GM12874 (cell line): Measurements from ENCODE around the gene PLXNB3.

ENCODE experiments used
- CTCF ChIP-seq: IDR thresholded peaks from 2 replicates; pipeline ENCODE4 v1.5.1; 2011; ENCODE audit warnings: low read depth, mild to moderate bottlenecking, control low read depth, low read length, moderate library complexity; ENCODE audit not compliant: insufficient read depth

The PLXNB3 gene

GRCh38 chrX:153807976-153808375 lies 43.9 kb downstream of the PLXNB3 start:
- no peak for TF ChIP-seq CTCF

DNA sequence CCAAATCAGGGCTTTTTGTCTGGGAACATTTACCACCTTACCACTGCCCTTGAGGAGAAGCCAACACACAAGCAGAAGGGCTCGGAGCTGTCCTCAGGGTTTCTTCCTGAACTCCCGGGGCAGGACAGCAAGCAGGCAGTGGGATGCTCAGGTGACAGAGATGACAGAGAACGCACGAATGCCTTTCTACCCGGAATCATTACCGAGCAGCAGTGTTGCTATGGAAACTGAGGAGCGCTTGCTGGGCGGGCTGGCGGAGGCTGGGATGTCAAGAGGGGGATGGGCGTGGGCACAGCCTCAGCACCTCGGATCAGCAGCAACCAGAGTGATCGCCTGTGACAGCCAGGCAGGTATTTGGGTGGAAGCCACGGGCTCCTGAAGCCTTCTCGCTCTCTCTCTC lies 48.2 kb downstream of the PLXNB3 start:
- TF ChIP-seq CTCF, result no peak

DNA sequence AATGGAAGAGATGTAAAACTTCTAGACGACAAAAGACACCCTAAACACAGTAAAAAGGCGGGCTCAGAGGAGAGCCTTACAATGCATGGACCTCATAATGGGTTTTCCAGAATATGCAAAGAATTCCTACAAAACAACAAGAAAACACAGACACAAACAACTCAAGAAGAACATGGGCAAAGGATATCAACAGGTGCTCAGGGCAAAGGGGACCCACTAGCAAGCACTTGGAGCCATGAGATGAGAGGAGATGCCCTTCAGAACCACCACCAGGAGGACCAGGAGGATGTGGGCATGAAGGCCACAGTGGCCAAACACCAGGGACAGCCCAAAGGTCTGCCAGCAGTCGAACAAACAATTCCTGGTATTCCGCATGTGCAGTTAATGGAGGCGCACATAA lies 49.1 kb downstream of the PLXNB3 start:
- no peak for TF ChIP-seq CTCF

- no peak for TF ChIP-seq CTCF
Observed at GRCh38 chrX:153814591-153815315, 50.7 kb downstream of the PLXNB3 start.

DNA sequence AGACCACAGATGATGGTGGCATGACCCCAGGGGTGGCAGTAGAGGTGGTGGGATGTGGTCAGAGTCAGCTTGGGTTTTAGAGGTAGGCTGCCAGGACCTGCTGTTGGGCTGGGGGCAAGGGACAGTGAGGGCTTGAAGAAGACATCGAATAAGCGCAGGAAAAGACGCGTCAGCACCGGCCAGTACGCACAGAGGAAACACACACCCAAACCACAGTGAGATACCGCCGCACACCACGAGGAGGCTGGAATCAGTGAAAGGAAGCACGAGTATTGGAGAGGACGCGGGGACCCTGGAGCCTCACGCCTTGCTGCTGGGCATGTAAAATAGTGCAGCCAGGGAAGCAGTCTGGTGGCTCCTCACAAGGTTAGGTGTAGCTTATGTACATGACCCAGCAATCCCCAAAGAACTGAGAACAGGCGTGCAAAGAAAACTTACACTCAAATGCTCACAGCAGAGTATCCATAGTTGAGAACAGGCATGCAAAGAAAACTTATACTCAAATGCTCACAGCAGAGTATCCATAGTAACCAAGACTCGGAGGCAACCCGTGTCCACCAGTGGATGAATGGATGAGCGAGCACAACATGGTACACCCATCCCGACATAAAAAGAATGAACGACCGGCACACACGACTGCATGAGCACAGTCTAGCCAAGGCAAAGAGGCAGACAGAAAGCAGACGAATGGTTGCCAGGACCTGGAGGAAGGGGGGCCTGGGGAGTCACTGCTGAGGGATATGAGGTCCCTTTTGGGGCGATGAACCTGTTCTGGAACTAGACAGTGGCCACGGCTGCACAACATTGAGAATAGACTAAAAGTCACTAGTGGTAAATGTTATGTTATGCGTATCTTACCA lies 53.0 kb downstream of the PLXNB3 start:
- no peak for TF ChIP-seq CTCF

GRCh38 chrX:153818571-153819383 lies 54.7 kb downstream of the PLXNB3 start:
- no peak for TF ChIP-seq CTCF

DNA sequence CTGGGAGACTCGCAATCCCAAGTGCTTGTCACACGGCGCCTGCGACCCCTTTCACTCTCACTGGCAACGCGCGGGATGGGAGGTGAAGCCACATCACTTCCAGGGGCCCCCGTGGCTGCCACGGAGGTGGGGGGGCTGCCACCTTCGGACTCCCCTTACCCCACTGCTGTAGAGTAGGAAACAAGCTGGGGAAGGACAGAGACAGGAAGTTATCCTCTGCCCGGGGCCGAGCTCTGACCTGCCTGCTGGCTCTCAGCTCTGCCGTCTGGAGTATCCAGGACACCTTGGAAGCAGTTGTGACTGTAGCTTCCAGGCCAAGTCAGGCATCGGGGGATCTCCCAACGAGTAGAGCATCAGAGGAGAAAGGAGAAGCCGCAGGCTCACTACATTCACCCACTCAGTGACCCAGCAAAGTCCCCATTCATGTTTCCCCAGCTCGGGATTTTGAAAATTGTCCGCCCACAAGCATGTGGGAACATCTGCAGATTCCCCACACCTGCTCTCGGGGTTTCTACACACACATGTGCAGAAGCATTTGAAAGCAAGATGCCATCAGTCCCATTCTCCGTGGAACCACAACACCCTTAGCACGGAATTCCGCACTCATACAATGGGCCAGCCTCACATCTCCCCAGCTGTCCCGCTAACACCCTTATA lies 55.5 kb downstream of the PLXNB3 start:
- no peak for TF ChIP-seq CTCF
